ENCODE measurements around the gene LRRC56.

- TF ChIP-seq CTCF (IDR thresholded peaks at IDR 0.05) = no peak
- TF ChIP-seq POLR2AphosphoS5 (IDR thresholded peaks at IDR 0.05) = no peak
Observed at GRCh38 chr11:567629-568292, 30.4 kb downstream of the LRRC56 start.

Data from transverse colon (tissue), 4 donors.